GM21723 (cell line): ENCODE results near the gene CEACAM18.
"Not testable (repeated sequence)": the region's sequence is repeated elsewhere in the genome, so short reads cannot be mapped to it uniquely, and the experiment has no call there.

ENCODE experiments used
- ATAC-seq: cut with Tn5 transposase; IDR thresholded peaks from one replicate; pipeline ENCODE4 v1.9.1; 2021; ENCODE audit warnings: mild to moderate bottlenecking, moderate library complexity; ENCODE audit not compliant: unreplicated experiment

CEACAM18 gene

DNA sequence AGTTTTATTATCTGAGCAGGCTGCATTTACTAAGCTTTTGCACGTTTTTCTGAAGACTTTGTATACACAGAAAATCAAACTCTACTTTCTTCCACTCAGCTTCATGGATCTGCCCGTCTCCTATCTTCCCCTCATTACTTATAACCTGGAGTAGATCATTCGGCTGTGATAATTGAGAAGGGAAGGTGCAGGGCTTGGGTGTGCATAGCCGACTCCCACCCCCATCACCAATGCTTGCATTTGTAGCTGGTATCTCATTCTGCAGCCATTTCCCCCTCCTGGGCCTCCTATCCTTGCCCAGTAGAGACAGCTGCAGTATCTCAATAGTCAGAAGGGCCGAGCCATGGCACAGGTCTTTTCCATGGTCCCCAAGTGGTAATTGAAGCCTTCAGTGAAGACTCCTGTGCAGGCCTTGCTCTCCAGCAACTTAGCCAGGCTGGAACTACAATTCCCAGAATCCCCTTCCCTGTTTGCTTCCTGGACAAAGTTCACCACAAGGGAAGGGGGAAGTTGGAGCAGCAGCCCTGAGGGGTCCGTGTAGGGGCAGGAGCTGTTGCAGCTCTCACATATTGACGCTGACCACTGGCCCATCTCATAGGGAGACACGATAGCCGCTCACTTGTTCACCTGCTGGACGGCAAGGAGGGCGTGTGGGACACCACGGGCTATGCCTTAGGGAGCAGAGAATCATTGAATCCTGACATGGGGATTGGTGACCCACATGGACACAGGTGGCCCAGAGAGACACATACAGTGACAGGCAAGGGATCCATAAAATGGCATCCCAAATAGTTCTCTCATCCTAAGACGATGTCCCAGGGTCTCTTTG lies 18.0 kb upstream of the CEACAM18 start:
- ATAC-seq = no peak

DNA sequence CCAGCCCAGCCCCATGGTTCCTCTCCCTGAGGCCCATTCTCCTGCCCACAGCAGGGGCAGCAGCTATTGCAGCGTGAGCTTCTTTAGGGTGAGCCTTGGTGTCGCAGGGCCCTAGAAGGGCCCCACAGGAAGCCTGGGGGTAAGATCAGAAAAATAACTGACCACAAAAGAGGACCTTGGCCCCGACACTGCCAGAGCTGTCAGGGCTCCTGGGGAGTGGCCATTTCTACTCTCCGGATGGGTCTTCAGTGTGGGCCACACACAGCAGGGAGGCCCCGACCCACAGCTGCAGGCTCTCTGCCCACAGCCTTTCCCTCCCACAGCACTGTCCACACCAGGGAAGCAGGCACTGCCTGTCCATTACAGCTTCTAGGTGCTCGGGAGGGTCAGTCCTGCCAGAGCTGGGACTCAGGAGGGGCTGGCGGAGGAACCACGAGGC lies 16.6 kb upstream of the CEACAM18 start:
- ATAC-seq = no peak

DNA sequence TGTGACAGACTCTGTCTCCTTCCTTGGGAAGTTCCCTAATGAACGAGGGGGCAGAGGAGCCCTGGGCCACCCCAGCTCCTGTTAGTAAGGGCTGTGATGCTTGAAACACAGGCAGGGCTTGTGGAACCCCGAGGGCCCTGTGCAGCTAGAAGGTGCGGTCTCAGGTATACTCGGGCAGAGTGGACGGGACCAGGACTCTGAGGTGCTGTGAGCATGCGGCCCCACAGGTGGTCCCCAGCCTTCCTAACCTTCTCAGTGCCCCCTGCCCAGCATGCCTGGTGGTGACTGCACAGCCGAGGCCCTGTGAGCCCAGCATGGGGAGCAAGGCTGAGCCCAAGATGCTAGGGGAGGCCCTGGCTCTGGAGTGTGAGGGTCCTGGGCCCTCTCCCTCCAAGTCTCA lies 16.1 kb upstream of the CEACAM18 start:
- ATAC-seq = no peak

DNA sequence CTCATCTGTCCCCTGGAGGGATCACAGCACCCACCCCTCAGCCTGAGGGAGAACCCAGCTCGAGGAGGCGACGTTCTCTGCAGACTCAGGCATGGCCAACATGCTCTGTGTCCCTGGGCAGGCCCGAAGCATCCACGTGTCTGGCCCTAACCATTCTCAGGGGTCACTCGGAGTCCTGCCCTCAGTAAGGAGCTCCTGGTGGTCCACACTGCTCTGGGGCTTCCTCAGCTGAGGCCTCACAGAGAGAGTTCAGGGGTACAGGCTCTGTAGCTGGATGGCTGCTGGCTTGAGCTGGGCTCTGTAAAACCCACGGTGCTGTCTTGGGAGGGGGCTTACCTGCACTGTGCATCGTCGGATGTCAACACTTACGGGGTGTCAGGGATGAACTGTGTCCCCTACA lies 15.7 kb upstream of the CEACAM18 start:
- ATAC-seq = no peak

DNA sequence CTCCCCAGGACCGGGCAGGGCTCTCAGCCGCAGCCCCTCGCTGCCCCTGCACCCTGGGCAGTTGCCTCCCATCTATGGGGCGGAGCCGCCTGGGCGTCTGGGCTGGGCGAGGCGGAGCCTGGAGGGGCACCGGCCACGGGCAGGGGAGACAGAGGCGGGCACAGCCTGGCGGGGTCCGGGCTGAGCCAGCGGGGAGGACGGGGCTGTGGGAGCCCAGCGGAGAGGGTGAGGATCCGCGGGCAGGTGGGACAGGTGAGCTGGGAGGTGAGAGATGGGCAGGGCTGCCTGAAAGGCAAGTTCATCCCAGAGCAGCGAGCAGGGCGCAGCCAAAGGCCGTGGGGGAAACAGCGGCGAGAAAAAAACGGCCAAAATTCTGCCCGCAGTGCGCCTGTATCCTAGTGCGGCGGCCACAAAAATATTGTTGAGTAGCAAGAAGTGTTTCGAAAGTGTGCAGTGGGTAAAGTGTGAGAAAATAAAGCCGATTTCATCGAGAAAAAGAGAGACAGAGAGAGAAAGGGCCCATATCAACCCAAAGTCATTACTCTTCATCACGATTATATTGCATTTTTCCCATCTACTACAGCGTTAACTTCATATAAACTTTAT lies 14.3 kb upstream of the CEACAM18 start:
- not testable (repeated sequence) for ATAC-seq

DNA sequence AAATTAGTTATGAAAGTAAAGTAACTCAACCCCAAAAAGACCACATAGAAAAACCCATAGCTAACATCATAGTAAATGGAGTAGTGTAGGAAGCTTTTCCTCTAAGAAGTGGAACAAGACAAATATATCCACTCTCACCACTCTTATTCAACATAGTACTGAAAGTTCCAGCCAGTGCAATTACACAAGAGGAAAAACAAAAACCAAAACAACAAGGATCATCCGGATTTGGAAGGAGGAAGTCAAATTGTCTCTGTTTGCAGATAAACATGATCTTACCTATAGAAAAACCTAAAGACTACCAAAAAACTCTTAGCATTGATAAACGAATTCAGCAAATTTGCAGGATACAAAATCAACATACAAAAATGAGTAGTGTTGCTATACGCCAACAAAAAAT lies 11.6 kb upstream of the CEACAM18 start:
- ATAC-seq = no peak

DNA sequence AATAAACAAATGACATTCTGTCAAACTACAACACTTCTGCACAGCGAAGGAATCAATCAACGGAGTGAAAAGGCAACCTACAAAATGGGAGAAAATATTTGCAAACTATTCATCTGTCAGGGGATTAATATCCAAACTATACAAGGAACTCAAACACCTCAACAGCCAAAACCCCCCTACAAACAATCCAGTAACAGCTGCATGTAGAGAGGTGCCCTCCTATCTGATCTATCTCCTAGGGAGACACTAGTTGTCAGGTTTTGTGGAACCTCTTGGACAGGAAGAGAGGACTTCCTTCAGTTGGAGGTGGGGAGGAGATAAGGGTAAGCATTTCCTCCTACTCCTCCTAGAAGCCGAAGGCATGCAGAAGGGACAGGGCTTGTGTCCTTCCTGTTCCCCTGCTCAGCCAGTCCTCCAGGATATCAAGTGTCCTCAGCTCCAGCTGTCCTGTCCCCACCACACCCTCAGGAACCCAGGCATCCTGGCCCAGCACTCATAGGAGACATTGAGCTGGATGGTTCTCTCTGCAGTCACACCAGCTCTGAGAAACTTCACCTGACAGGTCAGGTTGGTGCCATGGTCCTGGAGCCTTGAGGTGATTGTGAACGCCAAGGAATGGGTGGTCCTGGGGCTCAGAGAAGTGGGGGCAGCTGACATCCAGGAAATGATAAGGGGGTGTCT lies 10.3 kb upstream of the CEACAM18 start:
- ATAC-seq = no peak

DNA sequence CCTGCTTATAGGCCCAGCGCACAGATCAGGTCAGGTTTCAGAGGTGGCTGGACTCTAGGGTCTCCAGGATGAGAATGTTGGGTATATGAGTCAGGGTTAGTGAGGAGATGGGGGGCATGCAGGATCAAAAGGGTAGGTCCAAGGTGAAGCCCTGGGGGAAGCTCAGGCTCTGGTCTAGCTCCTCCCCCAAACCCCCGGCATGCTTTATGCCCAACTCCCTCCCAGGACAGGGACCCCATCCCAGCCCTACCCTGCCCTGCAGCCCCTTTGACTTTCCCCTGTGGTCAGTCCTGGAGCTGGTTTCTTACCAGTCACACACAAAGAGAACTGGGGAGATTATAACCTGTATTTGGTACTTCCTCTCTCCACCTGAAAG lies 9.8 kb upstream of the CEACAM18 start:
- no peak for ATAC-seq

GRCh38 chr19:51469162-51469561 lies 9.2 kb upstream of the CEACAM18 start:
- no peak for ATAC-seq

GRCh38 chr19:51469629-51470028 lies 8.7 kb upstream of the CEACAM18 start:
- ATAC-seq = no peak

DNA sequence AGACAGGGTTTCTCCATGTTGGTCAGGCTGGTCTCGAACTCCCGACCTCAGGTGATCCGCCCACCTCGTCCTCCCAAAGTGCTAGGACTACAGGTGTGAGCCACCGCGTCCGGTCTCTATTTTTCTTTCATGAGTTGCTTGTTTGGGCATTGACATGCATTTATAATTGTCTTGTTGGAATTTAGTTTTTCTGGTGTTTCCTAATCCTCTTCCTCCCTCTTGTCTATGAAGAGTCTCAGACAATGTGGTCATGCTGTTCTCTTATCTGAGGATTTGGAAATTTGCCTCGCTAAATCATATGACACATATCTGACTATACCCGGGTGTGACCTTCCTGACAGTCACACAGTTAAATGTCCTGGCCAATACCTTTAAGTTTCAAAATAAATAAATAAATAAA lies 7.4 kb upstream of the CEACAM18 start:
- no peak for ATAC-seq

- no peak for ATAC-seq
Measured at GRCh38 chr19:51471527-51471926, 6.8 kb upstream of the CEACAM18 start.

DNA sequence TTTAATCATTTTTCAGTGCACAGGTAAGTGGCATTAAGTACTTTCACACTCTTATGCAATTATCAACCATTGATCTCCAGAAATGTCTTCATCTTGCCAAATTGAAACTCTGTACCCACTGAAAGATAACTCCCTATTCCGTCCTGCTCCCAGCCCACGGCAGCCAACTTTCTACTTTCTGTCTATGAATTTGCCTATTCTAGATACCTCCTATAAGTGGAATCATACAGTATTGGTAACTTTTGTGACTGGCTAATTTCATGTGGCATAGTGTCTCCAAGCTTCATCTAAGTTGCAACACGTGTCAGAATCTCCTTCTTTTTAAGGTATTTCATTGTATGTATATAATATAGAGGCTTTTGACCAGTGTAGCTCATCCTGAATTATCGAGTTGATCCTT lies 5.7 kb upstream of the CEACAM18 start:
- ATAC-seq = no peak

- ATAC-seq = no peak
Measured at GRCh38 chr19:51473009-51473707, 5.2 kb upstream of the CEACAM18 start.

GRCh38 chr19:51476164-51476563 lies 2.2 kb upstream of the CEACAM18 start:
- ATAC-seq = no peak

GRCh38 chr19:51477344-51477743 lies 995 bp upstream of the CEACAM18 start:
- ATAC-seq = no peak

DNA sequence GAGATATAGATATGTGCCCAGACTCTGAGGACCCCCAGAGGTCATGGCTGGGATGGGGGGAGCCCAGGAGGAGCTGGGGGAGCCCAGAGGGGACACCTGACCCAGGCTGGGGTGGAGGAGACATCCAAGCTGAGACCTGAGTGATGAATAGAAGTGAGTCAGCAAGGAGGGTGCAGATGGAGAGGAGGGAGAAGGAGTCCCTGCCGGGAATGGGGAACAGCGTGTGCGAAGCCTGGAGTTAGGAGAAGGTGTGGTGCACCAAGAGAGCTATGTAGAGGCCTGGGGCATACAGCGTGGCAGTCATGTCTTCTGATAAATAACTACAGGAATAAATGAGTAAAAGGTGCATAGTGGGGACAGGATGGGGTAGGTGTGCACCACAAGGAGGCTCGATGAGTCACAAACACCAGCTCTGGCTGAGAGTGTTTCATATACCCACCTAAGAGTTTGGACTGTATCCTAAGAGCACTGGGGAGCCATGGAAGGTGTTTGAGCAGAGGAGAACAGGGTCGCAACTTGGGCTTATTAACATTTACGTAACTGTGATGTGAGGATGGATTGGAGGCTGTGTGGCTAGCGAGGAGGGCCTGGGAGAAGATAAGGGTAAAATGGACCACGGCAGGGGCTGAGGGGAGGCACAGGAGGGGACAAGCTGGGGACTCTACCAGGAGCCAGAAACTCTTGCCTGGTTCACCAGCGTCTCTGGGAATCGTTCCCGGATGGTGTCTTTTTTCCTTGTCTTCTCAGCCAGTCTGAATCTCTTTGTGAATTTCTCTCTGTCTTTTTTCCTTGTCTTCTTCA lies 1.4 kb downstream of the CEACAM18 start:
- ATAC-seq = no peak

- no peak for ATAC-seq
Measured at GRCh38 chr19:51480590-51480989, 2.3 kb downstream of the CEACAM18 start.

DNA sequence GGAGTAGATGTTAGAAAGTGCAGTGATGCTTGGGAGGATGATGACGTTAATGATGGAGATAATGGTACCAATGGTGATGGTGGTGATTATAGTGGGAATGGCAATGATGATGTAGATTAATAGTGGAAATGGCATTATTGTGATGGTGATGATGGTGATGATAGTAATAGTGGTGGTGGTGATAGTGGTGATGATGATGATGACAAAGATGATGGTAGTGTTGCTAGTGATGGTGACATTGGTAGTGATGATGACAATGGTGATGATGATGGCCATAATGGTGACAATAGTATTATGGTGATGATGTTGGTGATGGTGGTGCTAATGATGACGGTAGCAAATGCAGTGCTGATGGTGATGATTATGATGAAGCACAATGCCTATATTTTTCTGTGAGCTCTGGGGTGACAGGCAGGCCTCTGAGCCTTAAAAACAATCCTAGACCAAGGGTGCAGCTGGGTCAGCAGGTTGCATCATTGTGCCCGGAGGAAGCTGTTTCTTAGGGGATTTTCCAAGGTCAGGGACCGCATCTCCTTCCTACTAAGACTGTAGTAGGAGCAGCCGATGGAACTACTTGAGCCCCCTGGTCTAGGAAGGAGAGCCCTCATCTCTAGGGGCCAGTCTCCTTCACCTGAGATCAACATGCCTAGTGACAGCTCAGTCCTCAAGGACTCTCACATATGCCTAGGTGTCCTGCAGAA lies 7.8 kb downstream of the CEACAM18 start:
- ATAC-seq = no peak

- no peak for ATAC-seq
Measured at GRCh38 chr19:51488491-51488890, 10.2 kb downstream of the CEACAM18 start.
